Measurements from ENCODE around the gene MDM4.

MDM4 gene

DNA sequence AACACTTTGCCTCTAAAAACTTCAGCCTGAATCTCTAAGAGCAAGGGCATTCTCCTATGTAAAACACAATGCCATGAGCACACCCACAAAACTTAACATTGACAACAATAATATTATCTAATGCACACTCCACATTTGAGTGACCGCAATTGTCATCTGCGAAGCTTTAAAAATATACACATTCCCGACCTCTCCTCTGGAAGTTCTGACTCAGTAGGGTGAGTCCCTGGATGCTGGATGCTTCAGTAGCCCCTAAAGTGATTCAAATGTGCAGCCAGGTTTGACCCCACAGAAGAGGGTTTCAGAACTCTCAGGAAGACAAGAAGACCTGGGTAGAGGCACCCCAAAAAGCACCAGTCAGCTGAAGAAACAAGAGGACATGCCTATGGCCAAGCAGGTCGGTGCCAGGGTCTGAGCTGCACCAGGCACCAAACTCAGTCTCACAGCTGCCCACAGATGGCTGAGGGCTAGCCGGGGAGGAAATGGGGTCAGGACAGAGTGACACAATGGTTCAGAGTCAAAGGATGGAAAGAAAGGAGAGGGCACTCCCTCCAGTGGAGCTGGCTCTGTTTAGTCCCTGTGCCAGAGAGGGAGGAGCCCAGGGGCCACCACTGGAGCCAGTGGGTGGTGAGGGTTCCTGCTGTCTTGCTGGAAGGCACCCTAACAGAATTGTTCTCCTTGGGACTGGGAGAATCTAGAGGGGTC lies 39.0 kb upstream of the MDM4 start:
- Mint-ChIP-seq H3K4me3 (no peak overlapping the region), H3K27me3 (ENCODE audit: low read depth, poor library complexity) (peaks cover 9% of the 10 kb centered on the region), H3K4me1 (peaks cover 76% of the 10 kb centered on the region), H3K36me3 (ENCODE audit: low read depth) (peaks cover 11% of the 10 kb centered on the region), H3K27ac (peak overlapping the region; percentile 60), H3K9me3 (peaks cover 3% of the 10 kb centered on the region)
- no peak for DNase-seq
- TF ChIP-seq, protein P1, sequence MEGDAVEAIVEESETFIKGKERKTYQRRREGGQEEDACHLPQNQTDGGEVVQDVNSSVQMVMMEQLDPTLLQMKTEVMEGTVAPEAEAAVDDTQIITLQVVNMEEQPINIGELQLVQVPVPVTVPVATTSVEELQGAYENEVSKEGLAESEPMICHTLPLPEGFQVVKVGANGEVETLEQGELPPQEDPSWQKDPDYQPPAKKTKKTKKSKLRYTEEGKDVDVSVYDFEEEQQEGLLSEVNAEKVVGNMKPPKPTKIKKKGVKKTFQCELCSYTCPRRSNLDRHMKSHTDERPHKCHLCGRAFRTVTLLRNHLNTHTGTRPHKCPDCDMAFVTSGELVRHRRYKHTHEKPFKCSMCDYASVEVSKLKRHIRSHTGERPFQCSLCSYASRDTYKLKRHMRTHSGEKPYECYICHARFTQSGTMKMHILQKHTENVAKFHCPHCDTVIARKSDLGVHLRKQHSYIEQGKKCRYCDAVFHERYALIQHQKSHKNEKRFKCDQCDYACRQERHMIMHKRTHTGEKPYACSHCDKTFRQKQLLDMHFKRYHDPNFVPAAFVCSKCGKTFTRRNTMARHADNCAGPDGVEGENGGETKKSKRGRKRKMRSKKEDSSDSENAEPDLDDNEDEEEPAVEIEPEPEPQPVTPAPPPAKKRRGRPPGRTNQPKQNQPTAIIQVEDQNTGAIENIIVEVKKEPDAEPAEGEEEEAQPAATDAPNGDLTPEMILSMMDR (IDR thresholded peaks at IDR 0.05), result no peak

DNA sequence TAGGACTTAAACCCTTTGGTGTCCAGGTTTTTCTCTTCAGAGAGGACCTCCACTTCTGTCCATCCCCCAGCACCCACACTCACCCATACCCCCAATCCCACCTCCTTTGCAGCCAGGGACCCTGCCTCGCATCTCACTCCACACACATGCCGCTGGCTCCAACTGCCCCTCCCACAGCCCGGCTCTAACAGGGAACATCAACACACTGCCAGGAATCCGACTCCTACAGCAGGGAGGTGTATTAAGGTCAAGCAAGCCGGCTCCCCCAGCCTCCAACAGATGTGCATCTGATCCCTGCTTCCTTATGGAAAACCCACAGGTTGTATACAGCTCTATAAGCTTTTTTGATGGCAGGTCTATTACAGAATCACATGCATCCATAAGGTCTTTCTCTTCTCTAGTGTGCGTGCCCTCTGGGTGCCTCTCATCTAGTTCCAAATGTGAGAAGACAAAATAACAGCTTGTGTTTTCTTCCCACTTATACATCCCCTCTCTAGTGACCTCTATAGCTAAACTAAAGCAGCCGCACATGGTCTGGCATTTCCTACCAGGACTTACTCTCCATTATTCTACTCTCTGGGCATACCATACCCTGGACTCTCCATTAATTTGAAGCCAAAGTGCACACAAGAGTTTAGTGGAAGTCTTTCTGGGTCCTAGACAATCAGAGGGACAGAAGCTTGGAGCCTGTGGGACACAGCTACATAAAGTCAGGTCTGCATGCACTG lies 37.9 kb upstream of the MDM4 start:
- peaks cover 11% of the 10 kb centered on the region for H3K36me3 Mint-ChIP-seq (ENCODE audit: low read depth)
- H3K27ac Mint-ChIP-seq, result no peak overlapping the region
- DNase-seq, result peak; percentile 35
- peaks cover 9% of the 10 kb centered on the region for H3K27me3 Mint-ChIP-seq (ENCODE audit: low read depth, poor library complexity)
- TF ChIP-seq, protein P1 (IDR thresholded peaks at IDR 0.05), result no peak
- H3K4me1 Mint-ChIP-seq, result peaks cover 83% of the 10 kb centered on the region
- H3K9me3 Mint-ChIP-seq, result no peaks in the 10 kb centered on the region
- no peak overlapping the region for H3K4me3 Mint-ChIP-seq

DNA sequence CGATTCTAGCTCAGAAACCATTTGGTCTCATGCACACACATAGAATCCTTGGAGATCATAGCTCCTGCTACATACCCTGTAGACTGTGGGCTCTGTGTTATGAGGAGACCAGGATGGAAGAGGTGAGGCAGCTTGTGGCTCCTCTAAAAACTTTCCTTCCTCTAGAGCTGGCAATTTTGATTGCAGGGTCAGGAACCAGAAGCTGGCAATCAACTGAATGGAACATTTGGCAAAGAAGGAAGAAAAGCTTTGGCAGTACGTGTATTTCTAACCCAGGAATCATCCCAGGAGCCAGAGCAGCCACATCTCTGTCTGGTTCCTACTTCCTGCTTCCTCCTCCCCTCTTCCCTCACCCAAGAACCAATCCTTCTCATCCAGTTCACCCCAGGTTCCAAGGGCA lies 37.3 kb upstream of the MDM4 start:
- H3K27ac Mint-ChIP-seq, result no peak overlapping the region
- peaks cover 85% of the 10 kb centered on the region for H3K4me1 Mint-ChIP-seq
- no peak overlapping the region for H3K4me3 Mint-ChIP-seq
- peaks cover 9% of the 10 kb centered on the region for H3K27me3 Mint-ChIP-seq (ENCODE audit: low read depth, poor library complexity)
- H3K9me3 Mint-ChIP-seq, result no peaks in the 10 kb centered on the region
- peaks cover 13% of the 10 kb centered on the region for H3K36me3 Mint-ChIP-seq (ENCODE audit: low read depth)
- DNase-seq, result no peak
- TF ChIP-seq, protein P1 (IDR thresholded peaks at IDR 0.05), result no peak

DNA sequence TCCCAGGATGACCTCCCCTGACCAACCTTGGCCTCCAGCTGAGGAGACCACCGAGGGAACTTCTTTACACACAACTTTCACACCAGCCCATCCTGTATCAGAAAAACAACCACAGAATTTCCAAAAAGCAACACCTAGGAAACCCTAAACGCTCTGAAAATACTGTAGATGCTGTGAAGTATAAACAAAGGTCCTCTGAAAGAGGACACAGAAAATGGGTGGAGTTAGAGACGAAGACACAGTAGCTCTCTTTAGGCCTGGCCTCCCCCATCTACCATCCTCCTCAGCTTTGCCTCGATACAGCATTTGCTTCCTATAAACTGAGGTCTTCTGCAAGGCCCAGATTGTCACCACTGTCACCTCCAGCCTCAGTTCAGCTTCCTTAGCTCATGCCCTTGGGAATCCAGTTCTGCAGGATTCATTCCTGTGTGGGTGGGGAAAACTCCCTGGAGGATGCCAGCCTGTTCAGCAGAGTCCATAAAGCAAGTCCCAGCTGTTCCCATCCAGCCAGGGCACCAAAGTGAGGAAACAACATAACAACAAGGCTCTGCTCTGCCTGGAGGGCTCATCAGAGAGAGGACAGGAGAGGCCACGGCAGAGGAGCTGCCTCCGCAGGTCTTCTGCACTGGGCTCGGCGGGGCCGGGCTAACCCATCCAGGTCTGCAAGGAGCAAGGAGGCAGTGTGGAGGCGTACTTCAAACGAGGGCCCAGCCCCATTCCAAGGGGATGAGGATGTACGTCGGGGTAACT lies 36.6 kb upstream of the MDM4 start:
- Mint-ChIP-seq H3K4me3 (no peak overlapping the region), H3K27me3 (ENCODE audit: low read depth, poor library complexity) (peaks cover 5% of the 10 kb centered on the region), H3K4me1 (peaks cover 86% of the 10 kb centered on the region), H3K27ac (no peak overlapping the region), H3K36me3 (ENCODE audit: low read depth) (peaks cover 9% of the 10 kb centered on the region), H3K9me3 (no peaks in the 10 kb centered on the region)
- DNase-seq, result no peak
- TF ChIP-seq, protein P1 (IDR thresholded peaks at IDR 0.05), result no peak

DNA sequence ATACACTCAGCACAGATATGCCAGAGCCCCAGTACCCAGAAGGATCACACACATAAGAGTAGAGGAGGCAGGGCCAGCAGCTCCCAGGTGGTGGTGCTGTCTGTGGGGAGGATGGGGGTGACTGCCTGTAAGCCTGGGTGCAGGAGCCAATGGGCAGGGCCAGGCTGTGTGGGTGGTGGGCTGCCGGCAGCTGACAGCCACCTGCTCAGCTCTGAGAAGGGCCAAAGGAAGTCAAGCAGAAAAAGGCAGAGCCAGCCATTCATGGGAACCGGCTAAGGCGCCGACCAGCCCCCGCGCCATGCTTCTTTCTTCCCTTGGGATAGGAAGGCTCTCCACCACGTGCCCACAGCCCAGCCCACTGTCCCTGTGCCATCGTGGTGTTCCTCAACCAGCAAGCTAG lies 35.7 kb upstream of the MDM4 start:
- Mint-ChIP-seq H3K27ac (peak overlapping the region; percentile 94), H3K36me3 (ENCODE audit: low read depth) (peaks cover 7% of the 10 kb centered on the region), H3K27me3 (ENCODE audit: low read depth, poor library complexity) (peaks cover 4% of the 10 kb centered on the region), H3K4me3 (no peak overlapping the region), H3K9me3 (no peaks in the 10 kb centered on the region), H3K4me1 (peaks cover 94% of the 10 kb centered on the region)
- DNase-seq, result peak; percentile 33
- TF ChIP-seq, protein P1 (IDR thresholded peaks at IDR 0.05), result no peak
